GM12891 (cell line): Measurements from ENCODE around the gene ETFDH.

Source experiments
- POLR2A ChIP-seq: IDR thresholded peaks from 2 replicates; pipeline ENCODE4 v1.6.1; 2011; ENCODE audit warnings: low read depth, low read length, control low read depth
- TAF1 ChIP-seq: IDR thresholded peaks from 2 replicates; pipeline ENCODE4 v1.6.1; 2011; ENCODE audit warnings: low read depth, low read length, control low read depth

DNA sequence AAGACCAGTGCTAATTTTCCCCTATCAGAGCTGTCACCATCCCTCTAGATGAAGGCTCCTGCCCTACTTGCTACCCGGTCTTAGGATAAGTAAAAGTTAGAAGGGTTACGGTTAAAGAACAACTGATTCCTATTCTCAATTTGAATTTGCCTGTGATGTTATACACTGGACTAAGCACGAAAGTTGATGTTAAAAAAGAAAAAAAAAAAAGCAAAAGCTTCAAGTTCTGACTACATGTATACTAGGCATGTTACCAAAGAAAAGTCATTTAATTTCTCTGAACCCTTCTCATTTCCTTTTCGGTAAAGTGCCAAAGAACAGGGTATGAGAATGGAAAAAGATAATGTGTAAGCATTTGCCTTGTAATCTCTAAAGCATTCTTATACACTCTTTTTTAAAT, 52.5 kb downstream of the ETFDH start:
- TF ChIP-seq POLR2A, result no peak
- no peak for TF ChIP-seq TAF1
